ENCODE measurements around the gene USP49. TPM values are rescaled to one million over a fixed set of nuclear protein-coding genes. Genes with fewer than 3 reads are reported as not detected.

USP49 gene
- total and polyA plus RNA-seq, 2 of the 13 experiments (the other 11 are each of a cell fraction or from before 2014, with no cell fraction given): 2.9 to 4.3 TPM

GRCh38 chr6:41786451-41787218 lies 108.5 kb downstream of the USP49 start (continued):
- TF ChIP-seq FOXJ3 (CRISPR knock-in tag; IDR thresholded peaks at IDR 0.05; ENCODE audit: borderline replicate concordance) (no peak), ZNF891 (CRISPR knock-in tag; IDR thresholded peaks at IDR 0.05) (no peak), ZNF883 (CRISPR knock-in tag; IDR thresholded peaks at IDR 0.05; ENCODE audit: not compliant biosample characterization) (peak; percentile 9), FOXK2 (IDR thresholded peaks at IDR 0.05) (no peak), PHF20 (CRISPR knock-in tag; IDR thresholded peaks at IDR 0.05) (peak; percentile 50; the same call in 1 of the 2 replicates), SCMH1 (CRISPR knock-in tag; IDR thresholded peaks at IDR 0.05; ENCODE audit: borderline replicate concordance) (no peak), ARNTL (CRISPR knock-in tag; IDR thresholded peaks at IDR 0.05) (no peak), E2F1 (CRISPR knock-in tag; IDR thresholded peaks at IDR 0.05) (no peak), MBD4 (IDR thresholded peaks at IDR 0.05; ENCODE audit: borderline replicate concordance, low read length) (no peak), ZNF317 (CRISPR knock-in tag; IDR thresholded peaks at IDR 0.05) (no peak), RORA (CRISPR knock-in tag; IDR thresholded peaks at IDR 0.05) (no peak), ZNF660 (CRISPR knock-in tag; IDR thresholded peaks at IDR 0.05; ENCODE audit: borderline replicate concordance, low read depth) (no peak), ZNF558 (CRISPR knock-in tag; IDR thresholded peaks at IDR 0.05; ENCODE audit: borderline replicate concordance) (0 out of 2 replicates have a peak, but pooled peaks have one; percentile 66), PAF1 (CRISPR knock-in tag; IDR thresholded peaks at IDR 0.05) (no peak), ZFP90 (CRISPR knock-in tag; IDR thresholded peaks at IDR 0.05; ENCODE audit: borderline replicate concordance) (no peak; the same call in 1 of the 2 replicates), BCL6 (CRISPR knock-in tag; IDR thresholded peaks at IDR 0.05) (0 out of 2 replicates have a peak, but pooled peaks have one; percentile 9), ZKSCAN8 (CRISPR knock-in tag; IDR thresholded peaks at IDR 0.05; ENCODE audit: borderline replicate concordance) (peak; percentile 45; the same call in 1 of the 2 replicates), NCOA5 (CRISPR knock-in tag; IDR thresholded peaks at IDR 0.05) (no peak), FOSL1 (CRISPR knock-in tag; IDR thresholded peaks at IDR 0.05; ENCODE audit: borderline replicate concordance) (no peak), ZNF335 (CRISPR knock-in tag; IDR thresholded peaks at IDR 0.05) (no peak), ZNF205 (CRISPR knock-in tag; IDR thresholded peaks at IDR 0.05) (no peak; the same call in 1 of the 2 replicates), RAD51 (IDR thresholded peaks at IDR 0.05; ENCODE audit: borderline replicate concordance) (no peak), SIX1 (CRISPR knock-in tag; IDR thresholded peaks at IDR 0.05; ENCODE audit: borderline replicate concordance) (no peak)
- TF ChIP-seq, protein P1, sequence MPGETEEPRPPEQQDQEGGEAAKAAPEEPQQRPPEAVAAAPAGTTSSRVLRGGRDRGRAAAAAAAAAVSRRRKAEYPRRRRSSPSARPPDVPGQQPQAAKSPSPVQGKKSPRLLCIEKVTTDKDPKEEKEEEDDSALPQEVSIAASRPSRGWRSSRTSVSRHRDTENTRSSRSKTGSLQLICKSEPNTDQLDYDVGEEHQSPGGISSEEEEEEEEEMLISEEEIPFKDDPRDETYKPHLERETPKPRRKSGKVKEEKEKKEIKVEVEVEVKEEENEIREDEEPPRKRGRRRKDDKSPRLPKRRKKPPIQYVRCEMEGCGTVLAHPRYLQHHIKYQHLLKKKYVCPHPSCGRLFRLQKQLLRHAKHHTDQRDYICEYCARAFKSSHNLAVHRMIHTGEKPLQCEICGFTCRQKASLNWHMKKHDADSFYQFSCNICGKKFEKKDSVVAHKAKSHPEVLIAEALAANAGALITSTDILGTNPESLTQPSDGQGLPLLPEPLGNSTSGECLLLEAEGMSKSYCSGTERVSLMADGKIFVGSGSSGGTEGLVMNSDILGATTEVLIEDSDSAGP (CRISPR knock-in tag; IDR thresholded peaks at IDR 0.05; ENCODE audit: borderline replicate concordance): 0 out of 2 replicates have a peak, but pooled peaks have one; percentile 32
- TF ChIP-seq, protein P2, sequence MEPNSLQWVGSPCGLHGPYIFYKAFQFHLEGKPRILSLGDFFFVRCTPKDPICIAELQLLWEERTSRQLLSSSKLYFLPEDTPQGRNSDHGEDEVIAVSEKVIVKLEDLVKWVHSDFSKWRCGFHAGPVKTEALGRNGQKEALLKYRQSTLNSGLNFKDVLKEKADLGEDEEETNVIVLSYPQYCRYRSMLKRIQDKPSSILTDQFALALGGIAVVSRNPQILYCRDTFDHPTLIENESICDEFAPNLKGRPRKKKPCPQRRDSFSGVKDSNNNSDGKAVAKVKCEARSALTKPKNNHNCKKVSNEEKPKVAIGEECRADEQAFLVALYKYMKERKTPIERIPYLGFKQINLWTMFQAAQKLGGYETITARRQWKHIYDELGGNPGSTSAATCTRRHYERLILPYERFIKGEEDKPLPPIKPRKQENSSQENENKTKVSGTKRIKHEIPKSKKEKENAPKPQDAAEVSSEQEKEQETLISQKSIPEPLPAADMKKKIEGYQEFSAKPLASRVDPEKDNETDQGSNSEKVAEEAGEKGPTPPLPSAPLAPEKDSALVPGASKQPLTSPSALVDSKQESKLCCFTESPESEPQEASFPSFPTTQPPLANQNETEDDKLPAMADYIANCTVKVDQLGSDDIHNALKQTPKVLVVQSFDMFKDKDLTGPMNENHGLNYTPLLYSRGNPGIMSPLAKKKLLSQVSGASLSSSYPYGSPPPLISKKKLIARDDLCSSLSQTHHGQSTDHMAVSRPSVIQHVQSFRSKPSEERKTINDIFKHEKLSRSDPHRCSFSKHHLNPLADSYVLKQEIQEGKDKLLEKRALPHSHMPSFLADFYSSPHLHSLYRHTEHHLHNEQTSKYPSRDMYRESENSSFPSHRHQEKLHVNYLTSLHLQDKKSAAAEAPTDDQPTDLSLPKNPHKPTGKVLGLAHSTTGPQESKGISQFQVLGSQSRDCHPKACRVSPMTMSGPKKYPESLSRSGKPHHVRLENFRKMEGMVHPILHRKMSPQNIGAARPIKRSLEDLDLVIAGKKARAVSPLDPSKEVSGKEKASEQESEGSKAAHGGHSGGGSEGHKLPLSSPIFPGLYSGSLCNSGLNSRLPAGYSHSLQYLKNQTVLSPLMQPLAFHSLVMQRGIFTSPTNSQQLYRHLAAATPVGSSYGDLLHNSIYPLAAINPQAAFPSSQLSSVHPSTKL (CRISPR knock-in tag; IDR thresholded peaks at IDR 0.05): peak; percentile 31; the same call in 1 of the 2 replicates
